ENCODE data around the gene ANXA9.
A peak's percentile ranks its signal among the peaks of the same experiment; 100 is the strongest.

ANXA9 gene

DNA sequence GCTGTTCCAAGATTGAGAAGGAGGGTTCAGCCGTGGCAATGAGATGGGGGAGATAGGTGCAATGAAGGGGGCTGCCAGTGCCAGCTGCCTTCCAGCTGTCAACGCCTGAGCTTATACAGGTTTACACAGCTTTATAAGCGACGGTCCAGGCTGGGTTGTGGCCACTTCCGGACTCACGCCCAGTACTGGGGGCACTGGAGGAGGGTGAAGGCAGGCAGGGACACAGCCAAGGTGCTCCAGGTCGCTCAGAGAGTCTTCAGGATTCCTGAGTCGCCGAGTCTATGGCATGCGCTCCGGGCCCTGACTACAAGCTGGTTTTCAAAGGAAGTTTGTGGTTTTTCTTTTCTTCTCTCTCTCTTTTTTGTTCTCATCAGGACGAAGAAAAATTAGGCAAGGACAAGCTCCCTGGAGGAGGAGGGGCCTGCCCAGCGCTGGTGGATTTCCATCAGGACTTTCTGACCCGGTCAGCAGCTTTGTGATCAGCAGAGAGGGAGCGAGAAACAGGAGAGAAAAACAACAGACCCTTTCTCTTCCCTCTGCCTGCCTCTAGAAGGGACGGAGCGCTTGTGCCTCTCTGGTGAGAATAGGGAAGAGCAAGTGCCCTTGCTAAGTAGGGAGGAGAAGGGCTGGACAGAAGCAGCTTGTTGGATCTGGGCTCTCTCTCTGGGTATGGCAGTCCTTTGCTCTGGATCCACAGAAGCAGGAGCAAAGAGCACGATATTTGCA lies 24.4 kb downstream of the ANXA9 start, which contains the start of gene MINDY1:
Gene MINDY1 (minus strand): TSS at position 576 of the 726 bp plus-strand sequence. CDS start 4,285 bp downstream, outside the sequence.
- peak; percentile 71 to 76 for DNase-seq

DNA sequence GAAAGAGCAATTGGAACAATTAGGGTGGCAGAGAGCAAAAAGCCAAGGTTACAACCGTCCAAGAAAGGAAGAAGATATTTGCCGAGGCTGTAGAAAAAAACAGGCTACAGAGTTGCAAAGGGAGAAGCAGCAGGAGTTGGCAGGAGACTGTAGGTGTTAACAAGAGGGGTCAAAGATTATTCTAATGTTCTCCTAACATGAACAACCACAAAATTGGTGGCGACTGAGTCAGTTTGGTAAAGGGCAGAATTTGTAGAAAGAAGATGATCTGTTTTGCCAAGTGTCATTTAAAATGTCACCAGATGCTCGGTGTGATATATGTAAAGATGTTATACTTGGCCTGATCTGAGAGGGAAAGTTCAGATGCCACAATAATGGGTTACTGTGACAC lies 25.8 kb downstream of the ANXA9 start:
- DNase-seq = no peak

DNA sequence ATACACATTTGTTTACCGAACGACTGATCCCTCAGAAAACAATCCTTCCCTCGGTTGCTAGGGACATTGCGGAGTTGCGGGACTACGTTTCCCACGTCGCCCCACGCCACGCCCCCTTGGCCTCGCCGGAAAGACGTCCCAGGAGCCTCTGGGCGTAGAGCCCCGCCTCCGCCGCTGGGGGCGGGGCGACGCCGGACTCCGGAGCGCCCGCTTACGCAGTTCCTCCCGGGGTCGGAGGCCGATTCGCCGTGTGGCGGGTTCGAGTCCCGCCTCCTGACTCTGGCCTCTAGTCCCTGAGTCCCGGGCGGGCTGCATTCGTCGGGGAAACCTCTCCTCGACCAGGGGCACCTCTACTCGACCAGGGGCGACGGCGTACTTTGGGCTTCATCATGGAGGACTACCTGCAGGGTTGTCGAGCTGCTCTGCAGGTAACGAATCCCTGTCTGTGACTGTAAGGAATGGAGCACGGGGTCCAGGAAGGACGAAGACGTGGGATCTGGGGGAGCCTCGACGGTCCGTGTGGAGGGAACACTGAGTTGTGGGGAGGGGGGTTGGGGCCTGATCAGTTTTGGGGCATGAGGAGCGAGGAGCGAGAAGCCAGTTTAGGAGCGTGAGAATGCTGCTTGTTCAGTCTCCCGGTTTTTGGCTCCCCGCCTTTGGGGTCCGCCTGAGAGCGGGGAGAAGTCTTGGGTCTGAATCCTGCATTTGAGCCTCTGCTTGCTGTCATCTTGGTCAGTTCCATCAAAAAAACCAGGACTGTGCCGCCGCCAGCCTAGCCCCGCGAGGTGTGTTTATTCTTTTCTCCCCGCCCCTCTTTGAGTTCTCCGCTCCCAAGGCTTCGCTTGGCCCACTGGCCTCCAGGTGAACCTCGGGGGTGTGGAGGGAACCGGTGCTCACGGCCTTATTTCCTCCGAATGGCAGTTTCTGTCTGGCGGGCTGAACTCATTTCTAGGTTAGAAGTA lies 26.4 kb downstream of the ANXA9 start, which contains the start of gene PRUNE1:
Gene PRUNE1 (plus strand): TSS at position 206 of the 962 bp plus-strand sequence. CDS start 184 bp downstream, at position 390.
- peak; percentile 98 to 99 for DNase-seq

DNA sequence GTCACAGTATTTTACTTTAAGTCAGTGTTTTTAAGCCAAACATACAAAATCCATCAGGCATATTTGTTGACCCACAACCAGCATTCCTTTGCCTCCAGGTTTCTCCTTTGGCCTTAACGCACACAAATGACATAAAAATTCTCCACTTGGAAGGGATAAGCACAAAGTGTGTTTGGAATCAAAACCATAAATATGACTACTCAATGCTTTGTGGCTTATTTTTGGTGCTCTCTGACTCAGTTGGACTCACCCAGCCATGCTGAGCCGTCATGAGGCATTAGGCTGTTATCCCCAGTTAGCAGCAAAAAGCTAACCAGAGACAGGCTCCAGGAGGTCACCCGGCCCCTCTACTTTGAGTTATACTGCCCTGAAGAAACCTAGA lies 27.1 kb downstream of the ANXA9 start:
- no peak for DNase-seq

DNA sequence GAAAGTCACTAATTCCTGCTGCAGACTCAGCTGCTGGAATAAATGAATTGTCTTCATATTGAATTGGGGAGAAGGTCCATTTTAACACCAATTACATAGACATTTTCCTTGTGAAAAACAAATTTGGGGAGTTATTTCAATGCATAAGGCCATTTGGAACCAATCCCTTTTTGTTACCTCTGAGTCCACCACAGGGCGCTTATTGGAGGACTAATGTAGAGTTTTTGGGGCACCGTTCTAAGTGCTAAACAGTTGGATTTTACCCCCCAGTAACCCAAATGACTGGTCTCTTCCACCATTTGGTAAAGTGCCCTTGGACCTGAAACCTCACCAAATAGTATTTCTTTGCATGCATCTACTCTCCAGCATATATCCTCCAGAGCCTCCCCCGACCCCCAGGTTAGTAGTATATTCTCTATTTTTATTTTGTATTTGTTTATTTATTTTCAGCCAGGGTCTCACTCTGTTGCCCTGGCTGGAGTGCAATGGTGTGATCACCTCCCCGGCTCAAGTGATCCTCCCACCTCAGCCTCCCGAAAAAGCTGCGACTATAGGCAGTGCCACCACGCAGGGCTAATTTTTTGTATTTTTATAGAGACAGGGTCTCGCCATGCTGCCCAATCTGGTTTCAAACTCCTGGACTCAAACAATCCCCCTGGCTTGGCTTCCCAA lies 27.7 kb downstream of the ANXA9 start:
- no peak for DNase-seq

DNA sequence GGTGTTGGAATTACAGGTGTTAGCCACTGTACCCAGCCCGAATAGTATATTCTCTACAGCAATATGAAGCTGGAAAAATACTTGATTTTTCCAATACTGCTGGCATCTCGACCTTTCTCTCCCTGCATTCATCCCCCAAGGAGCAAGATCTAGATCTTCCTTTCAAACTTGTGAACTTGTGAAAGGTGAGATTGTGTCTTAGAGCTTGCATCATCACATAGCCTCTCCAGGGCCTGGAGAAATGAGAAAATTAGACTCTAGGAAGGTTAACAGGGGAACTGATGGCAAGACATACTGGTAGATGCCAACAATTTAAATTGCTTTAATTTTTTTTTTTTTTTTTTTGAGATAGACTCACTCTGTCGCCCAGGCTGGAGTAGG lies 28.2 kb downstream of the ANXA9 start:
- no peak for DNase-seq

DNA sequence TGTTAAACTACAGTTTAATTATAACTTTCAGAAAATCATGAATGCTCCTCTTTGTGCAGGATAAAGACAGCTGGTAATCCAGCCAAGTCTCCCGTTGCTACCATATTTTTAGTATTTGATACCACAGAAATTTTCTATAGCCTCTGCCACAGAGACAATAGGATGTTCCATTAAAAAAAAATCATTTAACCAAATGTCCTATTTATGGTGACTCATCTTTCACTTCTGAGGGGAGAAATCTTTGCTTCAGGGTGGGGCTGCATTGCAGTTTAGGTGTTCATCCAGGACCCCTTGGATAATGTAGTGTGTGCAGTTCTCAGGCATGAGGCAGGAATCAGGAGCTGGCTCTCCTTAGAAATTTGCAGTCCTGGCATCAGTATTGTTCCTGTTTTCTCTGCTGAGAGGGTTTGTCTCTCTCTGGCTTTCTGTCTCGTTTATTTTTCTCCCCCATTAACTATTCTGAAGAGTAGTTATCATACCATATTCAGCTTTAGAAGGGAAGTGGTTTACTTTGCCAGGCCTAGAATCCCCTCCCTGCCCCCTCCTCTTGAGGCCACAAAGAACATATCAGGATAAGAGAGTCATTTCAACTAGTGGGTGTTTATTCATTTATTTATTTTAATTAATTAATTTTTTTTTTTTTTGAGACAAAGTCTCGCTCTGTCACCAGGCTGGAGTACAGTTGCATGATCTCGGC lies 29.2 kb downstream of the ANXA9 start:
- no peak for DNase-seq

DNA sequence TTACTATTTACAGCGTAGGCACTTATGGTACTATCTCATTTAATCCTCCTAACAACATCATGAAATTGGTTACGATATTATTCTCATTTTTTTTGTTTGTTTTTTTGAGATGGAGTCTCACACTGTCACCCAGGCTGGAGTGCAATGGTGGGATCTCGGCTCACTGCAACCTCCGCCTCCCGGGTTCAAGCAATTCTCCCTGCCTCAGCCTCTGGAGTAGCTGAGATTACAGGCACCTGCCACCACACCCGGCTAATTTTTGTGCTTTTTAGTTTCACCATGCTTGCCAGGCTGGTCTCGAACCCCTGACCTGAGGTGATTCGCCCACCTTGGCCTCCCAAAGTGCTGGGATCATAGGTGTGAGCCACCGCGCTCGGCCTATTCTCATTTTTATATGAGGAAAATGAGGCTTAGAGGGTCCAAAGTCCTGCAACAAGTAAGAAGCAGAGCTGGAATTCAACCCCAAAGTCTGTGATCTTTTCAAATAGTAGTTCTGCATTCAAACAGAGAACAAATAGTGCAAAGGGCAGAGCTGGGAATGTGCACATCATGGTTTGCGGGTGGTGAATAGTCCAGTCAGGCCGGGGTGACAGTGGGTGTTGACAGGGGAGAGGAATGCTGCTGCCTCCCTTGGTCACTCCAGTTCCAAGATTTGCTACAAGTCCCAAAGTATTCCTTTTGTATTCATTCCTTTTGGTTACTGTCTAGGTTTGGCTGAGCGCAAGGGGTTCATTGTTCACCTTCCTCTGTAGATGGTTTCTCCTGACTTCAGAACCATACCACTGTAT lies 30.8 kb downstream of the ANXA9 start:
- DNase-seq = no peak

DNA sequence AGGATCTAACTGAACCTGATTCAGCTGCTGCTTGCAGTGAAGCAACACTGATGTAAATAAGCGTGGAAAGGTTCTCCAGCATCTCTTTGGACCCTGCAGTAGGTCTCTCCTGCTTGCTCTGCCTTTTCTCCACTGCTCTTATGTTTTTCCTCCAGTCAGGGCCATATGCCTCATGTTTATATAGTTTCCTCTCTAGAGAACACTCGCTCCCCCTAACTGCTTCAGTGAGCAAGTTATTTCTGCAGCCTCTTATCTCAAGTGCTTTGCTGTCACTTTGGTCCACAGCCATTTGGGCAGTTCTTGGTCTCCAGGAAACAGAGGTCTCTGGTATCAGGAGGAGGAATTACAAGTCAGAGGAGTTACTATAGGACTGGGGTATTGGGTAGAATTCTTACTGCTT lies 31.4 kb downstream of the ANXA9 start:
- DNase-seq = peak in 1 of 2 experiments; percentile 79

DNA sequence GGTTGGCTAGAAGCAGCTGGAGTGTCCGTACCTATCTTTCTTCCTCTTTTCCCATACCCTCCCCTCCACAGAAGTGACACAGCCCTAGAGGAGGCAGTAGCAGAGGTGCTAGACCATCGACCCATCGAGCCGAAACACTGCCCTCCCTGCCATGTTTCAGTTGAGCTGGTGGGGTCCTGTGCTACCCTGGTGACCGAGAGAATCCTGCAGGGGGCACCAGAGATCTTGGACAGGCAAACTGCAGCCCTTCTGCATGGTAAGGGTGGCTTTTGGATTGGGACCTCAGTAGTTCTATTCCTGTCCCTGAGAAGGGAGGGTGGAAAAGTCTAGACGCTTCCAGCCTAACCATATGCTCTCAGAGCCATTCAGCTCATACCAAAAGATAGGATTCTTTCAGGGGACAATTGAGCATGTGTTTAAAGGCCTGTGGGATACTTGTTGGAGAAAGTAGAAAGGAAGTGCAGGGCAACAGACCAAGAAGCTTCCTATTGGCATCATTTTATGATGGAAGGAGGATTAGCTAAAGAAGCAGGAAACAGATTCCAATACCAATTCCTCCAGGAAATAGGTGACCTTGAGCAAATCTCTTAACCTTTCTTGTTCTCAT lies 42.6 kb downstream of the ANXA9 start:
- peak; percentile 44 to 62 for DNase-seq

DNA sequence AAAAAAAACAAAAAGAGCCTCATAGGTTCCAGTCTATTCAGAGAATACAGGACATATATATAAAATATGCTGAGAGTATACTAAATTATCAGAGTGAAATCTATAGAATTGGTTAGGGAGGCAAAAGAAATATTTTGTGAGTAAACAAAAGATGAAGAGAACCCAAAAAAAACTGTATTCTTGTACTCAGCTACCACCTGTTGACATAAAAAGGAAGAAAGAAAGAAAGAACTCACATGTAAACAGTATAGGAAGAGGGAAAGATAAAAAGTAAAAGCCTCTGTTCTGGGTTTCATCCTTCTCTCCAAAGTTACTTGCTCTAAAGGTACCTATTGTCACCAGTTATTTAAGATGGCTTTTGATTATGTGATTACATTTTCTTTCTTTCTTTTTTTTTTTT lies 44.4 kb downstream of the ANXA9 start:
- DNase-seq = no peak

DNA sequence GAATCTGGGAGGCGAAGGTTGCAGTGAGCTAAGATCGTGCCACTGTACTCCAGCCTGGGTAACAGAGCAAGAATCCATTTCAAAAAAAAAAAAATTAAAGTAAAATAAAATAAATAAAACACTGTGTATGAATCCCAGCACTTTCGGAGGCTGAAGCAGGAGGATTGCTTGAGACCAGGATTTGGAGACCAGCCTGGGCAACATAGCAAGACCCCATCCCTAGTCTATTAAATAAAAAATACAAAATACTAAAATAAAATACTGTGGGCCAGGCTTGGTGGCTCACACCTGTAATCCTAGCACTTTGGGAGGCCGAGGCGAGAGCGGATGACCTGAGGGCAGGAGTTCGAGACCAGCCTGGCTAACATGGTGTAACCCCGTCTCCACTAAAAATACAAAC lies 50.1 kb downstream of the ANXA9 start:
- no peak for DNase-seq

DNA sequence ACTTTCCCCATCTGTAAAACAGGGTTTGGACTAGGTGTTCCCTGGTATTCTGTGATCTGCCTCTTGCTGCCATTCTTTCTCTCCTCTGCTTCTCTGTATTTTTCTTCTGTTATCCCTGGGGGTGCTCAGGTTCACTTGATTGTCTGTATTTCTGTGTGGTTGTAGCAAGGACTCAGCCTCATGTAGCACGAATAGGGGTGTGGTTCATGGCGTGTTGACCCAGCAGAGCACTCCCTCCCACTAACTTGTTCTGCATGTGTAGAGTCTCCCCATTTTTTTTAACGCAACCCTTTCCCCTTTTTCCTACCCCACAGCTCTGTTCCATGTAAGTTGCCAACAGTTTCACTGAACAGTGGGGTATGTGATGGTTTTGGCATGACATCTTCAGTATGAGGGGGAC lies 53.1 kb downstream of the ANXA9 start:
- no peak for DNase-seq

DNA sequence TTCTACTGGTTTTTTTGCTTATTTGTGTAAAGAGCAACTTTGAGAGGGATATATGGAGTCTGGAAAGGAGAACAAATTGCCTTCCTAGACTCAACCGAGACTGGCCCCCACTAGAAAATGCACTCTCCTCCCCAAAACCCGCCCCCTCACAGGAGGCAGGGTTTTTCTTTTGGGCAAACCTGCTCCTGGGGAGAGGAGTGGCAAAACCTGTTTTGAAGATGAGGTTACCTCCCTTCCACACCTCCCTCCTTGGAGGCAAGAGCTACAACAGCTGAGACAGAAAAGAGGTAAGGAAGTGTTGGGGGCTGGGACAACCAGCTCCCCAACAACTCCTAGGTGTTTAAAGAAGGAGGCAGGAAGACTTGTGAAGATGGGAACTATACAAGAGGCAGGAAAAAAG lies 54.3 kb downstream of the ANXA9 start, which contains the start of gene BNIPL:
Gene BNIPL (plus strand): TSS at position 231 of the 400 bp plus-strand sequence. CDS start 140 bp downstream, at position 371.
- DNase-seq = no peak

DNA sequence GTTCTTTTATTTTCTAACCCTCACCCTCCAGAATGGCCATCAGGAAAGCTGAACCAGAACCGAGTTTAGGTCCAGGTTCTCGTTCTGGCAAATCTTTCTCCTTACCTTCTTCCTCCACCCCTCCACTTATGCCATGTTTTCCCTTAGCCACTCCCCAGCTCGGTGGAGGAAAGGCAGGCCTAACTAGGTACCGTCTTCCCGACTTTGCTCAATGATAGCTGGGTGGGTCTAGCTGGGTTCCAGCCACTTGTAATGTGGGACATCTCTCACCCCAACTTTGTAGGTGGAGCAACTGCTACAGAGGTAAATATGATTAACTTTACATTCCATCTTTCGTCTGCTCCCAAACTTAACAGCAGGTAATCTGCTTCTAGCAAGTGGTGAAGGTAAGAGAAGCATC lies 54.9 kb downstream of the ANXA9 start:
- no peak for DNase-seq

DNA sequence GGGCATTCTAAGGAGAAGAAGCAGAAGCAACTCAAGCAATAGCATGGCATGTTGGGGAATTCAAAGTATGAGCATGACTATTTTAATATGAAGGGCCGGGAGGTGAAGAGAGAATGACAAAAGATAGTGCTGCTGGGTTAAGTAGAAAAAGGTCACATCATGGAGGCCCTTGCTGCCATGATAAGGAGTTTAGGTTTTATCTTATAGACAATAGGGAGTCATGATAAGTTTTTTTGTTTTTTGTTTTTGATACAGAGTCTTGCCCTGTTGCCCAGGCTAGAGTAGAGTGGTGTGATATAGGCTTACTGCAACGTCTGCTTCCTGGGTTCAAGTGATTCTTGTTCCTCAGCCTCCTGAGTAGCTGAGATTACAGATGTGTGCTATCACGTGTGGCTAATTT lies 57.4 kb downstream of the ANXA9 start:
- DNase-seq = no peak

DNA sequence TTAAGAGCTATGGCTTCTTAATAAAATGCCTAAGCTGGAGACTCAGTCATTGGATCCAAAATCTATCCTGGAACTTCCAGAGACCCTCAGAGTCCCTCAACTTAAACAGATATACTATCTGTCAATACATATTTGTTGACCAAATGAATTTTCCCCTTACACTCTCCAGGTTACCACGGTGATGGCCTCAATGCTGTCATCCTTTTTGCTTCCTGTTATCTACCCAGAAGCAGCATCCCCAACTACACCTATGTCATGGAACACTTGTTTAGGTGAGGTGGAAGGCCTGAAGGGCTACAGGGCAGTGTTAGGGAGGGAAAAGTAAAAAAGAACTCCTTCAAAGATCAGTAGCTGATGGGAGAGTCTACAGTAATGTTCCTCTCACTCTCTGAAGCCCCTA lies 61.1 kb downstream of the ANXA9 start:
- DNase-seq = no peak
